NCI-H128 (cell line): ENCODE results near the gene SAMD5.

Experiments used
- DNase-seq: peaks from one replicate; lab custom pipeline; 2025; ENCODE audit not compliant: unreplicated experiment; lab: John Stamatoyannopoulos, UW

Gene SAMD5

DNA sequence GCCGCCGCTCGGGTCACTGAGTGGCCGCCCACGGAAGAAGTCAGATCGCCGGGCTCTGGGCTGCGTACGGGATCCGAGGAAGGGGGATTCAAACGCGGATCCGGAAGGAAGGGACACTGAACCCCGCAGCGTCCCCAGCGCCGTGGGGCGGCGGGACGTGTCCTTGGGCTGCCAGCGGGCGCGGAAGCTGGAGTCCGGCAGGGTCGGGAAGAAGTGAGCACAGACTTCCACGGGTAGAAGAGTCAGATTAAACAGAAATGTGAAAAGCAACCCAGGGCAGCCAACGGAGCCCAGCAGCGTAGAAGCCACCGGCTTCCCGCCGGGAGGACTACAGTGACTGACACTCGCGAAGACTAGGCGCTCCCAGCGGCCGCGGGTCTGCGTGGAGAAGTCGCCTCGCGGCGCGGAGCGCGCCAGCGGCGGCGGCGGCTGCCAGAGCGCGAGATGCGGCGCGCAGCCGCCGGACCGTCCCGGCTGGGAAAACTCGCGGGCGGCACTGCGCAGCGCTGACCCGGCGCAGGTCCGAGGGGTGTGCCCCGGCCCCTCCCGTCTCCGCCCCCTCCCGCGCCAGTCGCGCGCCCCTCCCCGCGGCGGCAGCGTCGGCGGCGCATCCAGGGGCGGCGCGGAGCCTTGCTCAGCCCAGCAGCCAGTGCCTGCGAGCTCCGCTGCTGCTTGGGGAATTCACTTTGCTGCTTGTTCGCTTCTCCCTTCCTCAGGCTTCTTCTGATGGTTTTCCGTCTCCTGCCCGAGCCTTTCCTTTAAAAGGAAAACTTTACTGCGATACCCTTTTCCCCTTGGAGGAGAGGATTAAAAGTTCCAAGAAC is at the start of gene SAMD5:
SAMD5 (plus strand) TSS at position 649 of the 824 bp plus-strand sequence. CDS start 239 bp downstream, outside the sequence.
- DNase-seq = no peak

DNA sequence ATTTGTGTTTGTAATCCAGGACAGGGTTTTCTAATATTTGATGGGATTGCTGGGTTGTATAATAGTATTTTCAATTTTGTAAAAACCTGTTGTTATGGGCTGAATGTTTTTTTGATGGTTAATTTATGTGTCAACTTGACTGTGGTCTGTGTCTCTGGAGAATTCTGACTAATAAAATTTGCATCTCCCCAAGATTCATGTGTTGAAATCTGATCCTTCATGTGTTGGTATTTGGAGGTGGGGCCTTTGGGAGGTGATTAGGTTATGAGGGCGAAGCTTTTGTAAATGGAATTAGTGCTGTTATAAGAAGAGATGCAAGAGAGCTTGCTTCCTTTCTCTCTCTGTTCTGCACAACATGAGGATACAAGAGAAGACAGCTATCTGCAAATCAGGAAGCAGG is 48.7 kb upstream of the SAMD5 start:
- DNase-seq = no peak

DNA sequence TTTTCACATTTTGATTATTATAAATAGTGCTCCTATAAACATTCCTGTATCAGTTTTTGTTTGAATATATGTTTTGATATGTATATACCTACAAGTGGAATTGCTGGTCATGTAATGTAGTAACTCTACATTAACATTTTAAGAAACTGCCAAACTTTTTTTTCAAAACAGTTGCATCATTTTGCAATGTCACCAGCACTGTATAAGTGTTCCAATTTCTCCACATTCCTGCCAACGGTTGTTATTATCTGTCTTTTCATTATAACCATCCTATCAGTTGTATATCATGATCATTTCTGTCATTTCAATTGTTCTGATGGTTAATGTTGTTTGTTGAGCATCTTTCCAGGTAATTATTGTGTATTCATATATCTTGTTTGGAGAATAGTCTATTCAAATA is 44.8 kb upstream of the SAMD5 start:
- no peak for DNase-seq

DNA sequence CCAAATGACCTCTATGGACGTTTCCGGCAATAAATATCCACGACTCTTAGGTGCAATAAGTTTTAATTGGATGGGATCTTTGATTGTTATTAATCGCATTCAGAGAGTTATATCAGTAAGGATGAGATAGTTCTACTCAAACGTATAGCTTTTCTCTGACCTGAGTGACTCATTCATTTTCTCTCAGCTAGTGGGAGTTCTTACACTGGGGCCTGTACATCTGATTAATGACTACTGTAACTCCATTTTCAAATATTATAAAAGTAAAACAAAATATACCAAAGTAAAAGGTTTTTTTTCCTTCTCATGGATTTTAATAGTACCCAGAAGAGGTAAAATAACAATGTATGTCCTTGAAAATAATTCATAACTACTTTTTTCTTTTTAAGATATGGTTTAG is 41.1 kb upstream of the SAMD5 start:
- no peak for DNase-seq

DNA sequence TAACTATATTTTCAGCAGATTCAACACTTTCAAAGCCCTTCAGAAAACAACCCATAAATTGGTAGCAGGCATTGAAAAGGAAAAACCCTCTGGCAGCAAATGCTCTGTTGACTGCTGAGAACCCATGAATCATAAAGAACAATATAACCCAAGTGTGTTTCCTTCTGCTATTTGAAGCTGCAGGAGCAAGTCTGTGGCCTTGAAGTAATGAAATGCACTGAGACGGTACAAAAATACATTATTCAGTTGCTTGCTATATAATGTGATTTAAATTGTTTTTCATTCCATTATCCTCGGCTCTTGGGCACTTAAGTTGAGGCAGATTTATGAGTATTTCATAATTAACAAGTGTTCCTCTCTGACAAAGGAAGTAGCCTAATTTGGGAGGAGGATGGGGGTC is 40.6 kb upstream of the SAMD5 start:
- no peak for DNase-seq

DNA sequence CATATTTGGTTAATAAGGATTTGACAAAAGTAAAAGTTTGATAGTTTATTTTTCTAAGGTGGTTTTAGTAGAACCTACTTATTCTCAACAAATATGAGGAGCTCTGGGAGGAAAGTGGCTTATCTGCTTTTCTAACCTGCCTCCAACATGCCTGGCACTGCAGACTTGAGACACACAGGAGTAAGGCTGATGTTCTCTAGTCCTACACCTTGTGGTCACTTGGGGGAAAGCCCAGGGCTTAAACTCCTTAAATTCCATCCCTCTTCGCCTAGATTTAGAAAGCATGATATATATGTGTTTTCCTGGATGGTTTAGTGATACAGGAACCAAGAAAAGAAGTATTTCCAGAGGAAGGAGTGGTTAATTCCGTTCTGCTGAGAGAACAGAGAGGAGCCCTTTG is 39.9 kb upstream of the SAMD5 start:
- DNase-seq = no peak

DNA sequence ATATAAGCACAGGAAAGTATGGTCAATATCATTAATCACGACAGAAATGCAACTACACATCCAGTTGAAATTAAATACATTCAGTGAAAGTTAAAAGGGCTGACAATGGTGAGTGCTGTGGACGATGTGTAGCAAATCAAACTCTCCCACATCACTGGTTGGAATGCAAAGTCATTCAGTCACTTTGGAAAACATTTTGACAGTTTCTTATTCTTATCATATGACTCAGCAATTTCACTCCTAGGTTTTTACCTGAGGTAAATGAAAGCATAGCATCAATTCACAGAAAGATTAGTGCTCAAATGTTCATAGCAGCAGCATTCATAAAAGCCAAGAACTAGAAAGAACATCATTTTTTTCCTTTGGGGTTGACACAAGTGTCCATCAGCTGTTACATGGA is 28.6 kb upstream of the SAMD5 start:
- DNase-seq = no peak

DNA sequence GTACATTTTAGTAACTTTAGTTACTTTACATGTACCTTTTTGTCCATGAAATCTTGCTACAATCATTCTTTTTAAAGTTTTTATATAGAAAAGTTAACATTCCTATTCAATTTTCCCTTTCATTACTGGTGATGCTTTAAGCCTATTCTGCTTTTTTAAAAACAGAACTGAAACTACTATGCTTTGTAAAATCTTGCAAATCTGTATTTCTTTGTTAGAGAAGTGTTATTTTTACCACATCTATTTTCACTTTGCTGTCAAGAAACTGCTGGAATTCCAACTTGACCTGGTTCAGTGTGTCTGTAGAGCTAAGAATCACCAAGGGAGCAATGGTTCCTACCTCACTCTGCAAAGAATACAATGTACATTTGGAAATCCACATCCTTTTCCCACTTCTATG is 21.8 kb upstream of the SAMD5 start:
- no peak for DNase-seq

DNA sequence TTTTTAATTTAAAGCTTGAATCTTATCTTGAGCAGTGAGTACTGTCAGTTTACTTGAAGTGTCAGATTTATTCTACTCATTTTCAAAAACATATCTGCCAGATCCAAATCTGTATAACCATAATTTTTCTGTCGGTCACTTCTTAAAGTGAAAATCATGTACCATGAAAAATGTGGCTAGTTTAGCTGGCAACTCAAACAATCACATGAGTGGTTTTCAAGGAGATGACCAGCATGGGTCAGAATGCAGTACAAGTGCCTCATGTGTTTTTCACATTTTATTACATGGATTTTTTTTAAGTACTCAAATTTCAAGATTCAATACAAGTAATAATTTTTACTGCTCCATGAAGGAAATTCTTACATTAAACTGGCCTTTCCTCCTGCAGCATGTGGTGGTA is 11.0 kb upstream of the SAMD5 start:
- no peak for DNase-seq

DNA sequence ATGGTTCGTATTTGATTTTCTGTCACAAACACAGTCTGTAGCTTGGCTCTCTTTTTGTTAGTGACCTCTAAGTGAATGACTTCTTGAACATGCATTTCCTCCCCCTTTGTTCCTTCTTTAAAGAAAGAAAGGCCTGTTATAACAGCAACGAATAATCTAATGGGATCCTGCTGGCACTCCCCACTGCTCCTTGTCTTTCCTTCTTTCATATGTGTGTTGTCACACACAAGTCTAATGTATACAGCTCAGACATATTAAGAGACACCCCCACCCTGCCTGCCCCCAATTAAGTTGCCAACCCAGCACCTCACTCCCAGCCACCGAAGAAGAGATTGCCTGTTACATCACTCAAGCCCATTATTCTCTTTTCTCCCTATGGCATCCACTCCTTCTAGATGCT is 4.9 kb upstream of the SAMD5 start:
- DNase-seq = no peak

DNA sequence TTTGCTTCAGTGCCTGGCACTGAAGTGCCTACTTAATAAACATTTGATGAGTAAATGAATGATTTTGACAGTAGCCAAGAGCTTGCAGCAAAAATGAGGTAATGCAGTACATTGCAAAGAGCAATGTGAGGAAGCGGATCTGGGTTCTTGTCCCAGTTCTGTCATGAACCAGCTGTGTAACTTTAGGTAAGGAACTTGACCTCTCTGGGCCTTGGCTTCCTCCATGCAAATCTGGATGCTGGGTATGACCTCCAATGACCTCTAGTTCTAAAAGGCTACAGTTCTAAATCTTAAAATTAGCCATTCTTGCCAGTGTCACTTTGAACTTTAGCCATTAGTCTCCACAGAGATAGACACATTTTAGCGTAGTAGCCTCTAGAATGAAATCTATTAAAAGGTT is 3.6 kb upstream of the SAMD5 start:
- no peak for DNase-seq

DNA sequence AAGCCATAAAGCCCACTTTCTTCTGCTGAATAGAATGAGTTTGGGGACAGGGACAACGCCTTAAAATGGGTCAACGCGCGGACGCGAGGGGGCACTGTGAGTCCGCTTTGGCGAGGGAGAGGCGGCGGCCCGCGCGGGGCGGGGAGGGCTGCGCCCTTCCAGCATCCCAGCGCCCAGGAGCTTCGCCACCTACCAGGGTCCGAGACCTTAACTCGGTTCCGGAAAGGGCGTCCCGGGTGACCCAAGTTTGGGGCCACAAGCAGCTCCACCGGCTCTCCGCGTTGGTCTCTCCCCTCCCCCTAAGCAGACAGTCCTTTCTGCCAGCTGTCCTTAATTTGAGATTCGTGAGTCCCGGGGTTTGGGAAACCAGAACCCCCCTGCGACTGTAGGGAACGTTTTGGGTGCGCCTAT is 1.8 kb upstream of the SAMD5 start:
- DNase-seq = peak; percentile 50

DNA sequence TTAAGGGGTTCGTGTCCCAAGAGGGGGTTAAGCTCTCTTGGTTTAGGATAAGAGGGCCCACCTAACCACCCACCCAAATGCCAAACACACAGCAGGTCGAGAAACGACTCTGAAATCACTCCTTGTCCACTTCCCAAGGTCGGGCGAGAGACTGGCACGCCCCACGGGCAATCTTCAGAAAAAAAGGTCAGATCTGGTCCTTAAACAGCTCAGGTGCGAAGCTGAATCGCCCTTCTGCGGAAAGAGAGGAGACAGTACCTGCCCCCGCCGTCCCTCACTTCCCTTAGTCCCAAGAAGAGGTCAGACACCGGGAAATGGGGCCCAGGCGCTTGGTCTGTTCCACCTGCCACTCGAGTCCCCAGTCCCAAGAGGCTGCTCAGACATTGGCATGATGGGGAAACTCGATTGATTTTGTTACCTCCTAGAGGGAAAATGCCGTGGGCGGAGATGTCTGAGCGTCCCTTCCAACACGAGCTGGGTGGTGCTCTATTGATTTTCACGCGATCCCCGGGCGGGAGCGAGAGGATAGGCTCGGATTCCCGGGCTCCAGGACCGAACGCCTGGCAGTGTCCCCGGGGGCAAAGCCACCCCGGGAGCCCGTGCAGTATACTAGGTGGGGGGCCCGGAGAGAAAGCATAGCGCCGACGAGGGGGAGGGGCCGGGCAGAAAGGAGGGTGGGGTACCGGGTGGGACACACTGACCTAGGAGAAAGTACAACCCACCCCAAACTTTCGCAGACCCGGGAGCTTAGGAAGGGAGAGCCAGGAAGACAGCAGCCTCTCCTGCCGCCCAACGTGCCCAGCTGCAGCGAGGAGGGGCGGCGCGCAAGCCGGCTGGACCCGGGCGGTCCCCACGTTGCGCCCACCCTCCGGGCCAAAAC is 1.1 kb upstream of the SAMD5 start:
- no peak for DNase-seq

DNA sequence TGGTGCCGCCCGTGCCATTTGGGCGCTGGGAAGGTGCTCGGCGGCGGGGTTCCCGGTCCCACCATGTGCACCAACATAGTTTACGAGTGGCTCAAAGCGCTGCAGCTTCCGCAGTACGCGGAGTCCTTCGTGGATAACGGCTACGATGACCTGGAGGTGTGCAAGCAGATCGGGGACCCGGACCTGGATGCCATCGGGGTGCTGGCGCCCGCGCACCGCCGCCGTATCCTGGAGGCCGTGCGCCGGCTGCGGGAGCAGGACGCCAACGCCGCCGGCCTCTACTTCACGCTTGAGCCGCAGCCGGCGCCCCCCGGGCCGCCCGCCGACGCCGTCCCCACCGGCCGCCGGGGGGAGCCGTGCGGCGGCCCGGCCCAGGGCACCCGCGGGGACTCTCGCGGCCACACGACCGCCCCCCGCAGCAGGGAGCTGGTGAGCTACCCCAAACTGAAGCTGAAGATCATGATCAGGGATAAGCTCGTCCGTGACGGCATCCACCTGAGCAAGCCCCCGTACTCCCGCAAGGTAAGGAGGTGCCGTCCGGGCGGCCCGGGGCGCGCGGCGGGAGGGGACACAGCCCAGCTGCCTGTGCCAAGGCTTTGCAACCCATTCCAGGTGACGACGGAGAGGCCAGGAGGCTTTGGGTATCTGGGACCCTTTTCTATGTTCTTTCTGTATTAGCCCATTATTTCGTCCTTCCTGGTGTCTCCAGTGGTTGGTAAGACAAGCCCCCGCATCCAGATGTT is 547 bp downstream of the SAMD5 start:
- no peak for DNase-seq

DNA sequence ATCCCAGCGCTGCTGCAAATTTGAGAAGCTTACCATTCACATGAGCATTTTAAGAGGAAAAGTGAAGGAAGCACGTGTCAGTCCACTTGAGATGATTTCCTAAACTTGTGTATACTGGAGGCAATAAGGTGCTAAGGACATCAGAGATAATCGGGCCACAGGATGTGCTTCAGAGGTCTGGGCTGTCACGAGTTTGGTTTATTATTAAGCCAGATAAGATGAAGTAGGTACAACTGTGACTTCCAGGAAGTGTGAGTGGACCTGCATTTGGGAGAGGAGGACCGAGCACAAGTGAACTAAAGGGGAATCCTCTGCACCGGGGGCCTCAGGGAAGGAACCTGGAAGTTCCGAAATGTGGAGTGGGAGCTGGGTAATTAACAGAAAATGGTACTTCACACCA is 1.4 kb downstream of the SAMD5 start:
- no peak for DNase-seq

DNA sequence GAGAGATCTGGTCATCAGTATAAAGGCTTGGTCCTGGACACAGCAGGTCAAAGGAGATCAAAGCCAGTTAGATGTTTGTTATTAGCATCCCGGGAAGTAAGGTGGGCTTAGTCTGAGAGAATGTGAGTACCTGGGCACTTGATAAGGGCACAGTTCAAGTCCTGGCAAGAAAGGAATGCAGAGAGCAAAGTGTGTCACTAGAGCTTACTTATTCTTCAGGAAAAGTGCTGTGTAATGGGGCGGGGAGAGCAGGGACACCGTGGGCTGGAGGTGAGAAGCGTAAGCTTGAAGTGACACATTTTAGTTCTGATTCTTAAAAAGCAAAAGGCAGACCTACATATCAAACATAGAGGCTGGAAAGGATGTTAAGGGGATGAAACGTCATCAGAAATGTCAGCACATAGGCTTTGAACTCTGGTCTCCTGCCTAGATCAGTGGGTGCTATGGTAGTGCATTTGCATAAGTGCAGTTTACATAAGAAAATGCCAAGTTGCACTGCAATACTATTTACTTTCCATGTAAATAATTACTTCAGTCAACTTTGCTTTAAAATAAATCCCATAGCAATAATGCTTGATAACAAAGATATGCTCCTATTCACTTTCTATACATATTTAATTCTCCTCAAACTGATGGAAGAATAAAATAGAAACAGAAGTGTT is 2.6 kb downstream of the SAMD5 start:
- DNase-seq = no peak

DNA sequence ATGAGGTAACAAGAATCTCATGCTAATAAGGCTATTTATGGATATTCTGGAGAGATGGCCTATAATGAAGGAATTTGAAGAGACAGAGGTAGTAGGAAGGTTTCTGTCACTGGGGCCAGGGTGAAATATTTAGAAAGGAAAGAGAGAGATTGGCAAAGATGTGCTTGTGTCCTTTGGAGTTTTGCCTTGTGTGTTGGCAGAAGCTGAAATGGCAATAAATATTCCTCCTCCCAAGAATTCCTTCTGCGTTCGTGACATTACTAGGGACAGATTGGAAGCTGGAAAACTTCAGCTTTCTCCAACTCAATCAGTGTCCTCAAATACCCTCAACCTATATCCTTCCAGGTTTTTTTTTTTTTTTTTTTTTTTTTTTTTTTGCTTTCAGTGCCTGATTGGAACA is 6.3 kb downstream of the SAMD5 start:
- DNase-seq = no peak

DNA sequence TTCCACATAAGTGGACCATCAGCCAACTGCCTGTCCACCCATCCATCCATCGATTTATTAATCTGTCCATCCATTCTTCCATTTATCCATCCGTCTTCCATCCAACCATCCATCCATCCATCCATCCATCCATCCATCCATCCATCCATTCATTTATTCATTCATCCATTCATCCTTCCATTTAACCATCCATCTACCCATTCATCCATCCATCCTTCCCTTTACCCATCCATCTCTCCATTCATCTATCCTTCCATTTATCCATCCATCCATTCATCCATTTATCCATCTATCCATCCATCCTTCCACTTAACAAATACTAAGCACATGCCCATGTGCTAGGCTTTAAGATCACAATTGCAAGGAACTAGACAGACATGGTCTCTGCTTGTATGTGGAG is 6.8 kb downstream of the SAMD5 start:
- DNase-seq = no peak

DNA sequence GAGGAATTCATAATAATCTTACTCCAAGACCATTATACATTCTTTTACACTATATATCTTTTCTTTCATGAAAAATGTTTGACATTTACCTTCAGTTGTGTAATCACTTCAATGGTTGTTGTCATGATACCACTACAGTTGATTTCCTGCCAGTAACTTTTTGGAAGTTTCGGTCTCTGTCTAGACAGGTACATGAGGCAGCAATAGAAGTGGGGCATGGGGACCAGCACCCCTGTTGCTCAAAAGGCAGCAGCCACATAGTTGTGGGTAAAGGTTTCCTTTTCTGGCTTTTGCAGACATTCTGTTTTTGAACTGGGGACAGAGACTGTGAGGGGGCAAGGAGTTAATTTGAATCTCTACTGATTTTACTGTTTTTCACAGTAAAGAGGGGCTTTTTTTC is 14.1 kb downstream of the SAMD5 start:
- no peak for DNase-seq

DNA sequence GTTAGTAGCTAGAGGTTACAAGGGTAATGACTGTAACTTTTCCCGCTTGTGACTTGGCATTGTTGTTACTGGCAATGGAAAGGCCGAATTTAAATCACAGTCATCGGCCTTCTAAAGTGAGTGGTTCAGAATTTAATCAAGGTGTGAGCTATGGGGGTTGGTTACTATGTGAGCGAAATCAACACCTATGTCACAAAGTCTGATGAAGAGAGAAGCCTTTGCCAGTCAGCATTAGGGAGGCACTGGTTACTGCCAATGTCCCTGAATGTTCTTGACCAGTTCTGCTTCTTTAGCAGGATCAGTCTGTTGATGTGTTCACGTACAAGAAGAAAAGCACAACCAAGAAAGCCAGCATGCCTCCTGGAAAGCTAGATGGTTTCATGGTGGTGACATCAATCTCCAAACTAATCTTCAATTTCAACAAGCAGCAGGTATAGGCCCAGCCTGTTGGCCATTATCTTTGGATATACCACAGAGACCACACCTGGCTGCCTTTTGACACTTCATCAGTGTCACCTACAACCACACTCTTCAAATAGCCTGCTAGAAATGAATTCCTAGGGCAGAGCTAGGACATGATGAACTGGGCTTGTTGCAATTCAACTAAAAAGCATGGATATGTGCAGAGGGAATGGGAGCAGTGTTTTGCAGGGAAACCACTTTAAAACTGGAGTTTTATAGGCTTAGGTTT is 17.2 kb downstream of the SAMD5 start:
- no peak for DNase-seq
